HL-60 (cell line): ENCODE data around the gene JUN.
A peak's percentile ranks its signal among the peaks of the same experiment; 100 is the strongest.

Experiments used
- DNase-seq, 2 experiments: peaks; one replicate each; pipeline ENCODE4 v3.0.0-alpha.2; 2010 to 2020; ENCODE audit warnings: low read depth in 1 of 2, low spot score in 1 of 2
- H3K27ac ChIP-seq: fragments of 250-450 bp; sonication (Bioruptor Pico); replicated peaks from 2 replicates; pipeline ENCODE4 v1.5.1; 2020; ENCODE audit warnings: mild to moderate bottlenecking, moderate library complexity
- H3K27me3 ChIP-seq: fragments of 250-450 bp; sonication (Bioruptor Pico); 2 replicates; pipeline ENCODE4 v1.5.1; 2021; ENCODE audit warnings: mild to moderate bottlenecking, moderate library complexity; ENCODE audit not compliant: insufficient read depth, poor library complexity, severe bottlenecking
- H3K4me3 ChIP-seq: replicated peaks from 2 replicates; pipeline ENCODE4 v1.5.1; 2011; ENCODE audit warnings: mild to moderate bottlenecking, control low read depth, low read length; ENCODE audit not compliant: insufficient read depth
- CTCF ChIP-seq: IDR thresholded peaks from one replicate; pipeline ENCODE4 v1.5.1; 2011; ENCODE audit warnings: low read length, control low read depth, inconsistent platforms; ENCODE audit not compliant: insufficient read depth
- GABPA ChIP-seq: IDR thresholded peaks from 2 replicates; pipeline ENCODE4 v1.6.1; 2012; ENCODE audit warnings: low read depth
- POLR2AphosphoS5 ChIP-seq: IDR thresholded peaks from 2 replicates; pipeline ENCODE4 v1.6.1; 2012; ENCODE audit warnings: low read depth
- SPI1 ChIP-seq: IDR thresholded peaks from 2 replicates; pipeline ENCODE4 v1.6.1; 2012; ENCODE audit warnings: low read depth, mild to moderate bottlenecking, borderline replicate concordance
- long read RNA-seq: library from polyadenylated mRNA; unstranded; transcript quantifications from one replicate; pipeline ENCODE4 v2.0.0, GENCODE V29; 2020
- TF ChIP-seq, protein P1 (sequence below): IDR thresholded peaks from 2 replicates; pipeline ENCODE4 v1.6.1; 2012; ENCODE audit warnings: low read depth; ENCODE audit not compliant: insufficient replicate concordance

Gene JUN
- long read RNA-seq, partial matches to known transcripts = 0 of 3 reads
- long read RNA-seq, other reads (novel, unspliced or antisense) = 0 of 3 reads

GRCh38 chr1:58783993-58784757 lies at the start of gene JUN:
TSS of gene JUN (minus strand) at chr1:58784047. CDS start at chr1:58783070, 977 bp downstream.
- H3K27me3 ChIP-seq = peaks cover 5% of the 10 kb centered on the region
- peak; percentile 97 to 98 for DNase-seq
- H3K27ac ChIP-seq = peak within 1 kb of the TSS; percentile 83
- TF ChIP-seq, protein P1, sequence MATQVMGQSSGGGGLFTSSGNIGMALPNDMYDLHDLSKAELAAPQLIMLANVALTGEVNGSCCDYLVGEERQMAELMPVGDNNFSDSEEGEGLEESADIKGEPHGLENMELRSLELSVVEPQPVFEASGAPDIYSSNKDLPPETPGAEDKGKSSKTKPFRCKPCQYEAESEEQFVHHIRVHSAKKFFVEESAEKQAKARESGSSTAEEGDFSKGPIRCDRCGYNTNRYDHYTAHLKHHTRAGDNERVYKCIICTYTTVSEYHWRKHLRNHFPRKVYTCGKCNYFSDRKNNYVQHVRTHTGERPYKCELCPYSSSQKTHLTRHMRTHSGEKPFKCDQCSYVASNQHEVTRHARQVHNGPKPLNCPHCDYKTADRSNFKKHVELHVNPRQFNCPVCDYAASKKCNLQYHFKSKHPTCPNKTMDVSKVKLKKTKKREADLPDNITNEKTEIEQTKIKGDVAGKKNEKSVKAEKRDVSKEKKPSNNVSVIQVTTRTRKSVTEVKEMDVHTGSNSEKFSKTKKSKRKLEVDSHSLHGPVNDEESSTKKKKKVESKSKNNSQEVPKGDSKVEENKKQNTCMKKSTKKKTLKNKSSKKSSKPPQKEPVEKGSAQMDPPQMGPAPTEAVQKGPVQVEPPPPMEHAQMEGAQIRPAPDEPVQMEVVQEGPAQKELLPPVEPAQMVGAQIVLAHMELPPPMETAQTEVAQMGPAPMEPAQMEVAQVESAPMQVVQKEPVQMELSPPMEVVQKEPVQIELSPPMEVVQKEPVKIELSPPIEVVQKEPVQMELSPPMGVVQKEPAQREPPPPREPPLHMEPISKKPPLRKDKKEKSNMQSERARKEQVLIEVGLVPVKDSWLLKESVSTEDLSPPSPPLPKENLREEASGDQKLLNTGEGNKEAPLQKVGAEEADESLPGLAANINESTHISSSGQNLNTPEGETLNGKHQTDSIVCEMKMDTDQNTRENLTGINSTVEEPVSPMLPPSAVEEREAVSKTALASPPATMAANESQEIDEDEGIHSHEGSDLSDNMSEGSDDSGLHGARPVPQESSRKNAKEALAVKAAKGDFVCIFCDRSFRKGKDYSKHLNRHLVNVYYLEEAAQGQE = peak; percentile 26
- TF ChIP-seq GABPA (no peak), POLR2AphosphoS5 (peak; percentile 98)
- H3K4me3 ChIP-seq = peak within 1 kb of the TSS; percentile 87

DNA sequence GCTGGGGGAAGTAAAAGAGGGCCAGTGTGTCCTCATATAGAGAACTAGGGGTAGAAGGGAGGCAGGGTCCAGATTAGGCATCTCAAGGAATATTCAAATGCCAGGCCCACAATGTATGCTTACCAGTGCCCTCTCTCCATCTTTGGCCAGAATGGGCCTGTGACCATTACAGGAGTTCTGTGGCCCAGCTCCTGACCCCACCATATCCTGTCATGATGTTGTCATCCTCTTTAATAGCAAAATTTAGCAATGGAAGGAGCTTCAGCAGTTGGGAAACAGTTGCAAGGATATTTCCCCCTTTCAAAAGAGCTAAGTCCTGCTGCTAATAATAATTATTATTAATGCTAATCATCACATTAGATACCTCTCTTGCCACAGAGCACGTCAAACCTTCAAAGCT lies 49.3 kb upstream of the JUN start:
- TF ChIP-seq POLR2AphosphoS5 (no peak), CTCF (no peak), SPI1 (no peak), GABPA (no peak)
- TF ChIP-seq, protein P1 = no peak
- no peak for DNase-seq
- Histone ChIP-seq H3K27ac (no peak overlapping the region), H3K4me3 (no peak overlapping the region), H3K27me3 (no peaks in the 10 kb centered on the region)

GRCh38 chr1:58830291-58830690 lies 46.4 kb upstream of the JUN start:
- TF ChIP-seq, protein P1 = no peak
- Histone ChIP-seq H3K4me3 (no peak overlapping the region), H3K27ac (no peak overlapping the region), H3K27me3 (no peaks in the 10 kb centered on the region)
- DNase-seq = no peak

DNA sequence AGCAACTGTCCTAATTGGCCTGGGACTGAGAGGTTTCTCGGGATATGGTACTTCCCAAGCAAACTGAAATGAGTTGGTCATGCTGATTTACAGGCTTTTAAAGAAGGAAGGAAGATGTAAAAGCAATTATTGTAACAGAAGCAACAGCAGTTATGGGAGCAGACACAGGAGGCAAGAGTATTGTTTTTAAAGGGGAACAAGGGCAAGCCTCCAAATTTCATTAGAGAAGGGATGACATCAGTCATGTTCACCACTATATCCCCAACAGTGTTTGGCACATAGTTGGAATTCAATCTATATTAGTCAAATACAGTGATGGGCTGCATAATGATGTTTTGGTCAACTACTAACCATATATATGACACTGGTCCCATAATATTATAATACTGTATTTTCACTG lies 46.0 kb upstream of the JUN start:
- no peak overlapping the region for H3K4me3 ChIP-seq
- TF ChIP-seq GABPA = no peak
- TF ChIP-seq CTCF = no peak
- TF ChIP-seq, protein P1 = no peak
- TF ChIP-seq POLR2AphosphoS5 = no peak
- TF ChIP-seq SPI1 = no peak
- H3K27ac ChIP-seq = no peak overlapping the region
- DNase-seq = no peak
- H3K27me3 ChIP-seq = no peaks in the 10 kb centered on the region
